H1 (cell line): Measurements from ENCODE around the gene TSPEAR.

ENCODE experiments used
- EZH2 ChIP-seq: fragments of 200-600 bp; sonication (generic); IDR thresholded peaks from 2 replicates; pipeline ENCODE4 v1.7.1; 2012; ENCODE audit warnings: low read depth, mild to moderate bottlenecking, moderate library complexity, low read length, inconsistent platforms; ENCODE audit not compliant: severe bottlenecking
- KDM1A ChIP-seq: fragments of 200-600, 300-600 bp; sonication (generic); IDR thresholded peaks from 2 replicates; pipeline ENCODE4 v1.7.1; 2016; ENCODE audit warnings: mild to moderate bottlenecking, low read length, borderline replicate concordance
- RAD21 ChIP-seq, 2 experiments: IDR thresholded peaks in 1 of 2; conservative IDR thresholded peaks in 1 of 2; 2 replicates each; pipeline ENCODE4 v1.6.1; 2011; ENCODE audit warnings: low read depth in 2 of 2, low read length in 2 of 2, improper control_type of control experiment in 1 of 2, inconsistent platforms in 1 of 2, mild to moderate bottlenecking in 1 of 2, moderate library complexity in 1 of 2
- YY1 ChIP-seq: IDR thresholded peaks from 2 replicates; pipeline ENCODE4 v1.6.1; 2011; ENCODE audit warnings: low read depth, mild to moderate bottlenecking, low read length
- TF ChIP-seq, protein P1 (sequence below), 3 experiments: IDR thresholded peaks; 1 replicate in 2 of 3; 2 replicates in 1 of 3; pipeline versions ENCODE4 v1.5.1 to v1.6.1; 2011; ENCODE audit warnings: low read length in 3 of 3, mild to moderate bottlenecking in 3 of 3, inconsistent platforms in 2 of 3, low read depth in 1 of 3, moderate library complexity in 1 of 3; ENCODE audit not compliant: insufficient read depth in 1 of 3; ENCODE audit errors: control extremely low read depth in 1 of 3
- TF ChIP-seq, protein P2 (sequence below): IDR thresholded peaks from 2 replicates; pipeline ENCODE4 v1.6.1; 2012; ENCODE audit warnings: inconsistent platforms

DNA sequence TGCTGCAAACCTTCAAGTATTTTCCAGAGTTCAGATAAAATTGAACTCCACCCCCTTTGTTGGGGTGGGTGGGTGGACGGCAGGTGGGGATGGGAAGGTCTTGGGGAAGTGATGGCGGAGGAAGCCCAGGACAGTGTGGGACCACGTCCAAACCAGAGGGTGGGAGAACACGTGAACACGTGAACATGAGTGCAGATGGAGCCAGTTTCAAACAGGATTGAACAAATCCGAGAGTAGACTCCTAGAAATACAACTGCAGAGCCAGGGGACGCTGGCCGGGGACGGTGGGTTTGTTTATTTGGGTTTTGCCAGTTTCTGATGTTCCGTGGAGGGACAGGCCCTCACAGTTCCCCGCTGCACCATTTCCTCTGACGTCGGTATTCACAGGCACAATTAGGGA is 163.0 kb downstream of the TSPEAR start:
- no peak for TF ChIP-seq RAD21 (IDR thresholded peaks at IDR 0.05 in 1 of 2, conservative IDR thresholded peaks at IDR 0.05 in 1 of 2; ENCODE audit: low read depth in 2 of 2, low read length in 2 of 2)
- TF ChIP-seq, protein P1, sequence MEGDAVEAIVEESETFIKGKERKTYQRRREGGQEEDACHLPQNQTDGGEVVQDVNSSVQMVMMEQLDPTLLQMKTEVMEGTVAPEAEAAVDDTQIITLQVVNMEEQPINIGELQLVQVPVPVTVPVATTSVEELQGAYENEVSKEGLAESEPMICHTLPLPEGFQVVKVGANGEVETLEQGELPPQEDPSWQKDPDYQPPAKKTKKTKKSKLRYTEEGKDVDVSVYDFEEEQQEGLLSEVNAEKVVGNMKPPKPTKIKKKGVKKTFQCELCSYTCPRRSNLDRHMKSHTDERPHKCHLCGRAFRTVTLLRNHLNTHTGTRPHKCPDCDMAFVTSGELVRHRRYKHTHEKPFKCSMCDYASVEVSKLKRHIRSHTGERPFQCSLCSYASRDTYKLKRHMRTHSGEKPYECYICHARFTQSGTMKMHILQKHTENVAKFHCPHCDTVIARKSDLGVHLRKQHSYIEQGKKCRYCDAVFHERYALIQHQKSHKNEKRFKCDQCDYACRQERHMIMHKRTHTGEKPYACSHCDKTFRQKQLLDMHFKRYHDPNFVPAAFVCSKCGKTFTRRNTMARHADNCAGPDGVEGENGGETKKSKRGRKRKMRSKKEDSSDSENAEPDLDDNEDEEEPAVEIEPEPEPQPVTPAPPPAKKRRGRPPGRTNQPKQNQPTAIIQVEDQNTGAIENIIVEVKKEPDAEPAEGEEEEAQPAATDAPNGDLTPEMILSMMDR (IDR thresholded peaks at IDR 0.05; ENCODE audit: control extremely low read depth in 1 of 3, insufficient read depth in 1 of 3, low read depth in 1 of 3, low read length in 3 of 3): no peak
- no peak for TF ChIP-seq KDM1A
- TF ChIP-seq EZH2: no peak
- TF ChIP-seq YY1: no peak
- TF ChIP-seq, protein P2, sequence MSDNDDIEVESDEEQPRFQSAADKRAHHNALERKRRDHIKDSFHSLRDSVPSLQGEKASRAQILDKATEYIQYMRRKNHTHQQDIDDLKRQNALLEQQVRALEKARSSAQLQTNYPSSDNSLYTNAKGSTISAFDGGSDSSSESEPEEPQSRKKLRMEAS: no peak
